ENCODE data around the gene TAOK3.

DNA sequence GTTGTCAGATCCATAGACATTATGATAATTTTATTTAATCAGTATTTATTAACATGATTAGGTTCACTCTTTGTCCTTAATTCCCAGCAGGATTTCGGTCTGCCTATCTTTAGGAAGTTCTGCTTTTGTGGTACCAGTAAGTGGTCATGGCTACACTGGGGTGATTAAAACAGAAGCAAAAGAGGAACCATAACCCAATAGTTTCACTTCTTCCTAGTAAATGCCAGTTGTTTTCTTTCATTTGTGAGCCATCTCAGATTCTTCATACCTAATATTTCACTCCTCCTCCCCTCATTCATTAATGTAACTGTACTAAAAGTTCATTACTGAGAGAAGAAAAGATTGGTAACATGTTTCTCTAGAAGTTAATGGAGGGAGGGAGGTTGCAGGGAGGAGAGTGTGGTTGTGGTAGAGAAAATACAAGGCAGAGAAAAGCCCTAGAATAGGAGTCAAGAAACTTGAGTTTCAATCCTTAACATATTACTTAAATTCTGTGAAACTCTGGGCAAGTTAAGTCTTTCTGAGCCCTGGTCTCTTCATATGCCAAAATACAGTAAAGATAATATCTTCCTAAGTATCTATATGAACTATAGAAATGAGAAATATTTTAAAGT is 135.5 kb downstream of the TAOK3 start:
- TF ChIP-seq, protein P1, sequence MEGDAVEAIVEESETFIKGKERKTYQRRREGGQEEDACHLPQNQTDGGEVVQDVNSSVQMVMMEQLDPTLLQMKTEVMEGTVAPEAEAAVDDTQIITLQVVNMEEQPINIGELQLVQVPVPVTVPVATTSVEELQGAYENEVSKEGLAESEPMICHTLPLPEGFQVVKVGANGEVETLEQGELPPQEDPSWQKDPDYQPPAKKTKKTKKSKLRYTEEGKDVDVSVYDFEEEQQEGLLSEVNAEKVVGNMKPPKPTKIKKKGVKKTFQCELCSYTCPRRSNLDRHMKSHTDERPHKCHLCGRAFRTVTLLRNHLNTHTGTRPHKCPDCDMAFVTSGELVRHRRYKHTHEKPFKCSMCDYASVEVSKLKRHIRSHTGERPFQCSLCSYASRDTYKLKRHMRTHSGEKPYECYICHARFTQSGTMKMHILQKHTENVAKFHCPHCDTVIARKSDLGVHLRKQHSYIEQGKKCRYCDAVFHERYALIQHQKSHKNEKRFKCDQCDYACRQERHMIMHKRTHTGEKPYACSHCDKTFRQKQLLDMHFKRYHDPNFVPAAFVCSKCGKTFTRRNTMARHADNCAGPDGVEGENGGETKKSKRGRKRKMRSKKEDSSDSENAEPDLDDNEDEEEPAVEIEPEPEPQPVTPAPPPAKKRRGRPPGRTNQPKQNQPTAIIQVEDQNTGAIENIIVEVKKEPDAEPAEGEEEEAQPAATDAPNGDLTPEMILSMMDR (IDR thresholded peaks at IDR 0.05), result no peak
- TF ChIP-seq EZH2 (IDR thresholded peaks at IDR 0.05), result no peak
